GM12872 (cell line): ENCODE results near the gene DDR1.

ENCODE experiments used
- CTCF ChIP-seq: IDR thresholded peaks from 3 replicates; pipeline ENCODE4 v1.5.1; 2011; ENCODE audit warnings: low read depth, mild to moderate bottlenecking, low read length, moderate library complexity; ENCODE audit not compliant: insufficient read depth

DDR1 gene

GRCh38 chr6:30944051-30944450 is 59.7 kb downstream of the DDR1 start:
- no peak for TF ChIP-seq CTCF

- TF ChIP-seq CTCF = no peak
These were observed 61.0 kb downstream of the DDR1 start for GRCh38 chr6:30945281-30945680.

DNA sequence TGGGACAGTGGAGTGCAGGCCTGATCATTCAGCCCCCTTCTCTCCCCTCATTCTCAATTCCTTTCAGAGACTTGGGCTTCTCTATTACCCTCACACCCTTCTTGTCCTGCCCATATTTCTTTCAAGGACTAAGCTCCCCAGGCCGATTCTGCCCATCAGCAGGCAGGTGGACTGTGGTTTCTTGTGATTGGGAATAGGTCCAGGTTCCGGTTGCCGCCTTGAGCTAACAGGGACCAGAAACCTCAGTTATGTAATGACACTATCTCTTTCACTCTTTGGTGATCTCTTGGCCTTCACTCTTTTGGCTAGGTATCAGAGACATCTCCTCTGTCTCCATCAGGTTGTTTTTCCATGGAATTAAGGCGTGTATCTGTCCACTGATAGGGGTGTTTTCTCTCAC is 62.9 kb downstream of the DDR1 start:
- no peak for TF ChIP-seq CTCF

DNA sequence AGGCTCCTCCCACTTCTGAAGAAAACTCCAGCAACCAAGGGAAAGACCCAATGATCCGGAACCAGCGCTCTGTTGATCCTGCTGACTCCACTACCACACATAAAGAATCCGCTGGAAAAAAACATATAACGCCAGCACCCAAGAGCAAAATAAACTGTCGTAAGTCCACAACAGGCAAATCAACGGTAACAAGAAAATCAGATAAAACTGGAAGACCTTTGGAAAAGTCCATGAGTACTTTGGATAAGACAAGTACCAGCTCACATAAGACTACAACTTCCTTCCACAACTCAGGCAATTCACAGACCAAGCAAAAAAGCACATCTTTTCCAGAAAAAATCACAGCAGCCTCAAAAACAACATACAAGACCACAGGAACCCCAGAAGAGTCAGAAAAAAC is 64.5 kb downstream of the DDR1 start:
- TF ChIP-seq CTCF = no peak
